Thymus (tissue), 11 donors: Measurements from ENCODE around the gene DSCAM. TPM values are rescaled to one million over a fixed set of nuclear protein-coding genes. Genes with fewer than 3 reads are reported as not detected.

Experiments
- DNase-seq, 9 donors: peaks; one replicate each; pipeline ENCODE4 v3.0.0-alpha.2; 2013; ENCODE audit warnings: low spot score in 9 of 9, low read depth in 6 of 9, missing footprints in 1 of 9
- H3K27ac ChIP-seq, 2 donors: one replicate each; pipeline ENCODE4 v1.5.1; 2013; ENCODE audit warnings: control low read depth in 1 of 2, low read depth in 1 of 2, low read length in 1 of 2, mild to moderate bottlenecking in 1 of 2, moderate library complexity in 1 of 2
- H3K27me3 ChIP-seq, 2 donors: one replicate each; pipeline ENCODE4 v1.5.1; 2013; ENCODE audit warnings: low read length in 1 of 2; ENCODE audit not compliant: control insufficient read depth in 2 of 2, insufficient read depth in 1 of 2
- H3K36me3 ChIP-seq, 2 donors: one replicate each; pipeline ENCODE4 v1.5.1; 2013; ENCODE audit warnings: low read length in 1 of 2, mild to moderate bottlenecking in 1 of 2, moderate library complexity in 1 of 2; ENCODE audit not compliant: control insufficient read depth in 2 of 2, insufficient read depth in 2 of 2
- H3K4me1 ChIP-seq, 2 donors: one replicate each; pipeline ENCODE4 v1.5.1; 2013; ENCODE audit warnings: low read length in 2 of 2; ENCODE audit not compliant: control insufficient read depth in 2 of 2, insufficient read depth in 2 of 2
- H3K4me3 ChIP-seq, 2 donors: one replicate each; pipeline ENCODE4 v1.5.1; 2013; ENCODE audit warnings: low read length in 2 of 2, control low read depth in 1 of 2, mild to moderate bottlenecking in 1 of 2
- H3K9me3 ChIP-seq, 2 donors: one replicate each; pipeline ENCODE4 v1.5.1; 2013; ENCODE audit warnings: low read length in 1 of 2, mild to moderate bottlenecking in 1 of 2; ENCODE audit not compliant: control insufficient read depth in 2 of 2, insufficient read depth in 1 of 2
- WGBS: extraction: QIAGEN DNeasy Blood & Tissue Kit; methylation state at CpG from one replicate; pipeline ENCODE4 v1.1.7; 2013; 5-methylcytosine and 5-hydroxymethylcytosine counted together
- polyA plus RNA-seq: library from polyadenylated mRNA; stranded (reverse); fragments of 200-250 nt; gene quantifications from one replicate; pipeline ENCODE4 v1.2.3, GENCODE V29; 2013
- total RNA-seq: library from RNA; stranded (reverse); fragments of 120-200 nt; gene quantifications from one replicate; pipeline ENCODE4 v1.2.4, GENCODE V29; 2013
- donor health status: healthy.

DSCAM gene
- total and polyA plus RNA-seq, 2 donors, result 0.02 to 0.05 TPM

DNA sequence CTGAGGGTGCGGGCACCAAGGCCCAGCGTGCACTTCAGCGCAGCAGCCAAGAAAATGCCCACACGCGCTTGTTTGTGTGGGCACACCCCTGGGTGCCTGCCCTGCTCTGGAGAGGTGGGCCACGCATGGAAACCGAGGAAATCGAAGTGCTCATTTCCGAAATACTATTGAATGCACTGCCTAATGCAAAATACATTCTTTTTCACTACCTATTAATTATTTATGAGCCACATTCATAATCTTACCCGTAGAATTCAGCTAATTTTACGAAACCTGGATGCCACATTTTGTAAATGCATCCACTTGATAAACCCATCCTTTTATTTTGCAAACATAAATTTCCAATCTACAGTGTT, 4.8 kb downstream of the DSCAM start:
- no peaks in the 10 kb centered on the region for H3K36me3 ChIP-seq

DNA sequence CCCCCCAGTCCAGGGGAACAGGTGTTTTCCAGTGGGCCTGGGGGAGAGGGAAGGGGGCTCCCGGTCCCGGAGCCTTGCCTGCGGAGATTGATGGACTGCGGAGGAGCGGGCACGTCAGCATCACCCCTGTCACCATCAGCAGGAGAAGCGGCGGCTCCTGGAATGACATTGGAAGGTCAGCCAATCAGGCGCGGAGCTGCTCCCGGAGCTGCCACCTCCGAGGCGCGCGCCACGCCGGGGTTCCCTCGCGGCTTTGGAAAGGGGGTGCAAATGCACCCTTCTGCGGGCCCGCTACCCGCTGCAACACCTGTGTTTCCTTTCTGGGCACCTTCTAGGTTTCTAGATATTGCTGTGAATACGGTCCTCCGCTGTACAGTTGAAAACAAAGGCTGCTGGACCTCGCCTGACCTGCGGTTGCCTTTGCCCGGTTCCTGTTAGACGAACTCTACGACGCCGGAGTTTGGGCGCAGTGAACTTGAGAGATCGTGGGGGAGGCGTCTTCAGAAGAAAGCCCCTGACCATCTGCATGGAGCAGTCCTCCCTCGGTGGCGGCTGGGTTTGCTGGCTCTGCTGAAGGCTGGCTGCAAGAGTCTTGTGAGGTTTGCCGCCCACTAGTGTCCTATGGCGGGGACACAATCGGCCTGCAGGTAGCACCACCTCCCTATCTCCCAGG, 5.3 kb downstream of the DSCAM start:
- Histone ChIP-seq H3K4me3 (no peak overlapping the region), H3K27ac (no peak overlapping the region), H3K36me3 (no peaks in the 10 kb centered on the region), H3K9me3 (no peaks in the 10 kb centered on the region), H3K4me1 (no peaks in the 10 kb centered on the region), H3K27me3 (peaks cover 13 to 35% of the 10 kb centered on the region in 2 donors)
- WGBS, result 4% methylated on average over 39 of the region's 39 CpGs
- no peak for DNase-seq

More for the DNA sequence above, 4.8 kb downstream of the DSCAM start:
- Histone ChIP-seq H3K4me3 (no peak overlapping the region), H3K27ac (no peak overlapping the region), H3K4me1 (no peaks in the 10 kb centered on the region), H3K9me3 (no peaks in the 10 kb centered on the region), H3K27me3 (peaks cover 18 to 40% of the 10 kb centered on the region in 2 donors)
- 53% methylated on average over 11 of the region's 11 CpGs for WGBS
- no peak for DNase-seq

DNA sequence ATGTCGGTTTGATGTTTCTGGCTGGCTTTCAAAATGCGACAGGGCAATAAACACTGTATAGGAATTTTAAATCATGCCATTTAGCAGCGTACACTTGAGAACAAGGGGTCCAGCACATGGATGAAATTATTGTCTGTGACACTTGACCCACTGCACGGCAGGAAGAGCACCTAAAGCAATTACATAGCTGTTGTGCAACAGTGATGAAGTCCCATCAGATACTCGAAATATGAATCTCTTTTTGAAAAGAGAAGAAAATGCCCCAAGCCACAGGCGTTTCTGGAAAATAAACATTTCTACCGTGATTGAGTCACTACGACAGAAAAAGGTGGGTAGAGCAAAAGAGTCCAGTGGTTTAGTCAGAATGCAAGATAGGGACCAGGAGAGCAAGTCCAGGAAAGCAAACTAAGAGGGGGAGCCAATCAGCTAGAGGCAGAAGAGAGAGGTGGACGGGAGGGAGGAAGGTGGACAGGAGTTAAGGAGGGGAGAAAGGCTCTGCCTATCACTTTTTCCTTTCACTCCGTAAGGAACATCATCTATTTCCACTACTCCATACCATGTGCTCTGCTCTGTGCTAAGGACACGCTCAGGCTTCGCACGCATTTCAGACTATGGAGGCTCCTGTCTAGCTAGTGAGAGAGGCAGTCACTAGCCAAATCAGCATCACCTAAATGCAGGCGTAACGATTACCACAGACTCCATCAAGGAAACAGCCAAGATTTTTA, 6.4 kb downstream of the DSCAM start:
- no peaks in the 10 kb centered on the region for H3K4me1 ChIP-seq
- WGBS, result 92% methylated on average over 15 of the region's 15 CpGs
- H3K4me3 ChIP-seq, result no peak overlapping the region
- no peaks in the 10 kb centered on the region for H3K36me3 ChIP-seq
- no peak for DNase-seq
- no peak overlapping the region for H3K27ac ChIP-seq
- no peaks in the 10 kb centered on the region for H3K9me3 ChIP-seq
- H3K27me3 ChIP-seq, result peaks cover 6 to 30% of the 10 kb centered on the region in 2 donors

DNA sequence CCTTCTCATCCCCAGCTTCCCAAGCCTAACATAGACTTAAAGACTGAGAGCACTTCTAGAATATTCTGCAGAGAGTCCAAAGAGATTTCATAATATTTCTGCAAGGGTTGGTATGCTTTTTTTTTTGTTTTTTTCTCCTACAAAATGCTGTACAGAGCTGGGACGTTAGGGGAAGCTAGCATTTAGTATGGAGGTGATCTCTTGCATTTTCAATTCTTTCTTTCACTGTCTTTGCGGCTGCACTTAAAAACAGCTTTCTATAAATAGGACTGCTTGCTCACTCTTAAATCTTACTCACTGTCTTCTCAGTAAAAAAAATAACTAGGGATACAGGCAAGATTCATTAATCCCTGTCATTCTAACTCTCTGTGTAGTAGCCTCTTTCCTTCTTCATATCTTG, 7.4 kb downstream of the DSCAM start:
- Histone ChIP-seq H3K27ac (no peak overlapping the region), H3K4me3 (no peak overlapping the region), H3K9me3 (no peaks in the 10 kb centered on the region), H3K36me3 (no peaks in the 10 kb centered on the region), H3K4me1 (no peaks in the 10 kb centered on the region), H3K27me3 (peaks cover 6 to 21% of the 10 kb centered on the region in 2 donors)
- WGBS, result 48% methylated on average over 2 of the region's 2 CpGs
- no peak for DNase-seq

DNA sequence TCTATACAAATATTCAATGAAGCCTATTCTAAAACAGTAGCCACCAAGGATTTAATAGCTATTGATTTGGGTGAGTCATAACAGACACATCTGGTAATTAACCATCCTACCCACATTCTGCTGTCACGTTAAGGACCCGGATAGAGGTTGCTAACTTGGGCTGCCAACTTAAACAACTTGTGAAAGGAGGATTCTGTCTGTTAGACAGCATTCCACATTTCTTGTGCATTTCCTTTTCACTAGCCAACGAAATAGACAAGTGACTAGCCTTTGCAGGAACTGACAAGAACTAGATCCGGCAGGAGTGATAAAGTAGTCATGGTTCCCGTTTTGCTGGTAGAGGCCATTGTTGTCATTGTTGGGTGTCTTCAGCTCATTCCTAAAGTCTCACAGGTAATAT, 9.5 kb downstream of the DSCAM start:
- Histone ChIP-seq H3K36me3 (no peaks in the 10 kb centered on the region), H3K9me3 (no peaks in the 10 kb centered on the region), H3K27ac (no peak overlapping the region), H3K4me3 (no peak overlapping the region), H3K27me3 (peaks cover 6 to 16% of the 10 kb centered on the region in 2 donors), H3K4me1 (no peaks in the 10 kb centered on the region)
- WGBS, result 81% methylated on average over 5 of the region's 5 CpGs
- DNase-seq, result no peak

DNA sequence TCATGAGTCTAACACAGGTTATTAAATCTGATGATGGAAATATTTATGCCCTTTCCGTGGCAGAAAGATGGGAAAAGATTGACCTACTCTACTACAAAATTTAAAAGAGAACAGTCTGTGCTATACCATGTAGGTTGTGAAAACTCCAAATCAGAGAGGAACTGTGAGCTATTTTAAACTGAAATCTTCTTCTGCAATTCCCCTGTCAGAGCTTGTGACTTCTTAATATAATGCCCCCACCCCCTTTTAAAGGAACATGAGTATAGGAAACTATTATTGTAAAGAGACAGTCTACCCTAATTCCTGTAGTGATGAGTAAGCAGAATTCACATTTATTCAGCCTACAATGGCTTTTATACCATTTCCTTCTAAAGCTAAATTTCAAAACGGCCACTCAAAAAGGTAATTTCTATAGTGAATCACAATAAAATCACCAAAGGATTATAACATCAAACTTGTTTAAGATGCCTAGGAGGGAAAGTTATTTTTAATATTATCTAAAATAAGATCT, 11.7 kb downstream of the DSCAM start:
- no peak for DNase-seq
- 53% methylated on average over 2 of the region's 2 CpGs for WGBS
- H3K27ac ChIP-seq, result no peak overlapping the region
- no peak overlapping the region for H3K4me3 ChIP-seq
- no peaks in the 10 kb centered on the region for H3K9me3 ChIP-seq
- no peaks in the 10 kb centered on the region for H3K4me1 ChIP-seq
- no peaks in the 10 kb centered on the region for H3K36me3 ChIP-seq
- no peaks in the 10 kb centered on the region for H3K27me3 ChIP-seq

DNA sequence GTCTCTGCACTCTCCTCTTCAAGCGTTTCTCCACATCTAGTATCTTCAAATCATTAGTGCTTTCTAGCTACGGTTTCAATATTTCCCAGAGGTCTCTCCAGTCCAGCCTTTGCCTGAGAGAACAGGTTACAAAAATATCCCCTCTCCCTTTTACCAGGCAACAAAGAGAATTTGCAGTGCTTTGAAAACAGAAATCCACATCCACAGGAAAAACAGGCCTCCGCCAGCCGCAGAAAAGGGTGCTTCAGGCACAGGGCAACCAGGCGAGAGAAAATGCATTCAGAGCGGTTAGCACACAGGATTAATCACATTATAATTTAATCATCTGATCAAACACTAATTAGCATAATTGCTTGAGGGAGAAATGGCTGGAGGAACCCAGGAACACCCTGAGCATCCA, 13.8 kb downstream of the DSCAM start:
- DNase-seq, result no peak
- 93% methylated on average over 6 of the region's 6 CpGs for WGBS
- no peak overlapping the region for H3K4me3 ChIP-seq
- H3K27me3 ChIP-seq, result no peaks in the 10 kb centered on the region
- H3K9me3 ChIP-seq, result no peaks in the 10 kb centered on the region
- H3K36me3 ChIP-seq, result no peaks in the 10 kb centered on the region
- no peaks in the 10 kb centered on the region for H3K4me1 ChIP-seq
- H3K27ac ChIP-seq, result no peak overlapping the region

DNA sequence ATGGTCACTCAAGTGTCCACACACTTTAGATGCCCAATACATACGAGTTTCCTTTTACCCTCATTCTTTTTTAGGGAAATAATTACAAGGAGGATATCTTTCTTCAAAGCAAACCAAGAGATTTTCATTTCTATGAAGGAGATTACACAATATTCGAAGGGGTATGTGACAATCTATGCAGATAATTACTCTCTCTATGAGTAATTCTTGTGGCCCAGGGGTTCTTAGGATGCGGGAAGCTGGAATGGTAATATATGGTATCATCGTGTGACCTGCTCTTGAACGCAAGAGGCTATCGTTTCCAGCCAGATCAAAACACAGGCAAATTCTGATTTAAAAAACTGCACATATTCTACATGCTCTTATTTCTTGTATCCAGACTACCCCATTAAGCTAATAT, 14.6 kb downstream of the DSCAM start:
- H3K27ac ChIP-seq, result no peak overlapping the region
- H3K9me3 ChIP-seq, result no peaks in the 10 kb centered on the region
- H3K36me3 ChIP-seq, result no peaks in the 10 kb centered on the region
- no peak overlapping the region for H3K4me3 ChIP-seq
- no peak for DNase-seq
- 94% methylated on average over 6 of the region's 6 CpGs for WGBS
- H3K4me1 ChIP-seq, result no peaks in the 10 kb centered on the region
- H3K27me3 ChIP-seq, result no peaks in the 10 kb centered on the region

DNA sequence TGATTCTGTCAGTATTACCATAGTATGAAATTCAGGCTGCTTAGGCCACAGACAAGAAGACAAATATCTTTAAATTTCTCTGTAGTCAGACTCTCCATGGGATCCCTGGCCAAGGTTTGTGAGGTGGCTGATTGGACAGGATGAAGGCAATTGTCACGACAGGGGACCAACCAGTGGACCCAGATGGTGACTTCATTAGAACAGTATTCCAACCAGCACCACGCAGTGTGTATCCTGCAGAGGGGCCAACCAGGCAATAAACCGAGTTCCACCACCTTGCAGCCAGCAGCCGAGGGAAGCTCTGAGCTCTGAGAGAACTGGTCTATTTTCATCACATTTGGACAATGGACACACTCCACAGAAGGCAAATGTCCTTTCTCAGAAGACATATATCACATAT, 16.1 kb downstream of the DSCAM start:
- WGBS, result 92% methylated on average over 4 of the region's 4 CpGs
- Histone ChIP-seq H3K27ac (no peak overlapping the region), H3K36me3 (no peaks in the 10 kb centered on the region), H3K27me3 (no peaks in the 10 kb centered on the region), H3K4me1 (no peaks in the 10 kb centered on the region), H3K9me3 (no peaks in the 10 kb centered on the region), H3K4me3 (no peak overlapping the region)
- DNase-seq, result no peak
